Sigmoid colon (tissue), 4 donors: Measurements from ENCODE around the gene TEP1.

Source experiments
- CTCF ChIP-seq, 4 experiments: fragments of 450-650 bp in 3 of 4; fragments of 200-600 bp in 1 of 4; IDR thresholded peaks; one replicate each; pipeline ENCODE4 v1.5.1; 2016 to 2019; ENCODE audit warnings: antibody characterized with exemption in 4 of 4, mild to moderate bottlenecking in 3 of 4, moderate library complexity in 2 of 4
- EP300 ChIP-seq, 4 donors: sonication (generic); formaldehyde crosslinking; IDR thresholded peaks; one replicate each; pipeline ENCODE4 v1.6.1; 2017; ENCODE audit warnings: antibody characterized with exemption in 4 of 4
- POLR2A ChIP-seq, 2 donors: fragments of 450-650 bp; IDR thresholded peaks; one replicate each; pipeline ENCODE4 v1.6.1; 2016; ENCODE audit warnings: antibody characterized with exemption in 2 of 2, mild to moderate bottlenecking in 2 of 2, moderate library complexity in 2 of 2
- POLR2AphosphoS5 ChIP-seq, 4 donors: sonication (generic); formaldehyde crosslinking; IDR thresholded peaks; one replicate each; pipeline ENCODE4 v1.6.1; 2017; ENCODE audit warnings: antibody characterized with exemption in 4 of 4

GRCh38 chr14:20400589-20400964 is 12.7 kb downstream of the TEP1 start:
- TF ChIP-seq CTCF (IDR thresholded peaks at IDR 0.05) (no peak), POLR2A (IDR thresholded peaks at IDR 0.05) (no peak), EP300 (IDR thresholded peaks at IDR 0.05) (no peak), POLR2AphosphoS5 (IDR thresholded peaks at IDR 0.05) (no peak)
